Measurements from ENCODE around the gene PLEKHG7. TPM values are rescaled to one million over a fixed set of nuclear protein-coding genes. Genes with fewer than 3 reads are reported as not detected.

PLEKHG7 gene
- total and polyA plus RNA-seq, 2 experiments from 2014 or later, result not detected

GRCh38 chr12:92717202-92717601, 14.4 kb downstream of the PLEKHG7 start:
- Histone ChIP-seq H4K20me1 (ENCODE audit: insufficient read depth) (no peaks in the 10 kb centered on the region), H3K9ac (no peak overlapping the region), H3K9me3 (ENCODE audit: low read depth) (no peaks in the 10 kb centered on the region), H3K36me3 (ENCODE audit: low read depth) (no peaks in the 10 kb centered on the region), H3K9me2 (ENCODE audit: insufficient read depth) (no peaks in the 10 kb centered on the region), H3K4me2 (ENCODE audit: unreplicated experiment) (no peak overlapping the region), H3K27ac (no peak overlapping the region), H2AFZ (no peak overlapping the region), H3F3A (ENCODE audit: insufficient read depth) (peaks cover 12% of the 10 kb centered on the region; the same call in 1 of the 2 replicates), H3K4me1 (ENCODE audit: insufficient read depth) (peaks cover 11% of the 10 kb centered on the region), H3K27me3 (replicated peaks; ENCODE audit: insufficient read depth) (no peaks in the 10 kb centered on the region), H3K4me3 (no peak overlapping the region), H3K79me2 (ENCODE audit: insufficient read depth) (no peaks in the 10 kb centered on the region)
- TF ChIP-seq EZH2phosphoT487 (IDR thresholded peaks at IDR 0.05; ENCODE audit: insufficient read depth, low read depth) (no peak), EZH2 (IDR thresholded peaks at IDR 0.05; ENCODE audit: insufficient read depth, poor library complexity, severe bottlenecking) (no peak)
- DNase-seq, result peak; percentile 55
- WGBS, 2 experiments (ENCODE audit: low coverage in 1 of 2, low lambda C conversion rate in 2 of 2, missing lambda C conversion rate in 2 of 2), result 84 to 92% methylated on average over 2 of the region's 2 CpGs
- in situ Hi-C loops (cut with MboI), result no loop called here

- Histone ChIP-seq H3K4me1 (ENCODE audit: insufficient read depth) (peaks cover 11% of the 10 kb centered on the region), H3K27ac (no peak overlapping the region), H2AFZ (no peak overlapping the region), H3K9me3 (ENCODE audit: low read depth) (no peaks in the 10 kb centered on the region), H3K9ac (no peak overlapping the region), H4K20me1 (ENCODE audit: insufficient read depth) (no peaks in the 10 kb centered on the region), H3K4me3 (no peak overlapping the region), H3K27me3 (replicated peaks; ENCODE audit: insufficient read depth) (no peaks in the 10 kb centered on the region), H3F3A (ENCODE audit: insufficient read depth) (peaks cover 12% of the 10 kb centered on the region; the same call in 1 of the 2 replicates), H3K36me3 (ENCODE audit: low read depth) (no peaks in the 10 kb centered on the region), H3K4me2 (ENCODE audit: unreplicated experiment) (no peak overlapping the region), H3K9me2 (ENCODE audit: insufficient read depth) (no peaks in the 10 kb centered on the region), H3K79me2 (ENCODE audit: insufficient read depth) (no peaks in the 10 kb centered on the region)
- in situ Hi-C loops (cut with MboI), result no loop called here
- 87 to 92% methylated on average over 2 of the region's 2 CpGs for WGBS, 2 experiments (ENCODE audit: low coverage in 1 of 2, low lambda C conversion rate in 2 of 2, missing lambda C conversion rate in 2 of 2)
- TF ChIP-seq EZH2 (IDR thresholded peaks at IDR 0.05; ENCODE audit: insufficient read depth, poor library complexity, severe bottlenecking) (no peak), EZH2phosphoT487 (IDR thresholded peaks at IDR 0.05; ENCODE audit: insufficient read depth, low read depth) (no peak)
- no peak for DNase-seq
Observed at GRCh38 chr12:92718483-92718990, 15.7 kb downstream of the PLEKHG7 start.

- Histone ChIP-seq H3K9me3 (ENCODE audit: low read depth) (no peaks in the 10 kb centered on the region), H3F3A (ENCODE audit: insufficient read depth) (peaks cover 12% of the 10 kb centered on the region; the same call in 1 of the 2 replicates), H3K27me3 (replicated peaks; ENCODE audit: insufficient read depth) (no peaks in the 10 kb centered on the region), H3K9ac (no peak overlapping the region), H3K4me1 (ENCODE audit: insufficient read depth) (peaks cover 11% of the 10 kb centered on the region), H3K4me2 (ENCODE audit: unreplicated experiment) (peak overlapping the region; percentile 1), H3K4me3 (no peak overlapping the region), H4K20me1 (ENCODE audit: insufficient read depth) (no peaks in the 10 kb centered on the region), H3K79me2 (ENCODE audit: insufficient read depth) (no peaks in the 10 kb centered on the region), H3K9me2 (ENCODE audit: insufficient read depth) (no peaks in the 10 kb centered on the region), H3K27ac (no peak overlapping the region), H3K36me3 (ENCODE audit: low read depth) (no peaks in the 10 kb centered on the region), H2AFZ (no peak overlapping the region)
- peak; percentile 77 for DNase-seq
- WGBS, 2 experiments (ENCODE audit: low coverage in 1 of 2, low lambda C conversion rate in 2 of 2, missing lambda C conversion rate in 2 of 2), result 31 to 39% methylated on average over 6 of the region's 6 CpGs
- no peak for TF ChIP-seq EZH2phosphoT487 (IDR thresholded peaks at IDR 0.05; ENCODE audit: insufficient read depth, low read depth)
- no peak for TF ChIP-seq EZH2 (IDR thresholded peaks at IDR 0.05; ENCODE audit: insufficient read depth, poor library complexity, severe bottlenecking)
- in situ Hi-C loops (cut with MboI), result no loop called here
Observed at GRCh38 chr12:92719674-92720073, 16.9 kb downstream of the PLEKHG7 start.

- H2AFZ ChIP-seq, result no peak overlapping the region
- no peak overlapping the region for H3K4me2 ChIP-seq (ENCODE audit: unreplicated experiment)
- 74 to 77% methylated on average over 8 of the region's 8 CpGs for WGBS, 2 experiments (ENCODE audit: low coverage in 1 of 2, low lambda C conversion rate in 2 of 2, missing lambda C conversion rate in 2 of 2)
Observed at GRCh38 chr12:92721130-92721529, 18.3 kb downstream of the PLEKHG7 start.

More at GRCh38 chr12:92721130-92721529, 18.3 kb downstream of the PLEKHG7 start:
- in situ Hi-C loops (cut with MboI), result no loop called here
- DNase-seq, result no peak
- no peak overlapping the region for H3K27ac ChIP-seq
- H3K9ac ChIP-seq, result no peak overlapping the region
- H3K36me3 ChIP-seq (ENCODE audit: low read depth), result no peaks in the 10 kb centered on the region
- no peaks in the 10 kb centered on the region for H3K9me2 ChIP-seq (ENCODE audit: insufficient read depth)
- no peaks in the 10 kb centered on the region for H3K27me3 ChIP-seq (replicated peaks; ENCODE audit: insufficient read depth)
- H3K4me1 ChIP-seq (ENCODE audit: insufficient read depth), result peaks cover 11% of the 10 kb centered on the region
- no peaks in the 10 kb centered on the region for H3K79me2 ChIP-seq (ENCODE audit: insufficient read depth)
- H3K9me3 ChIP-seq (ENCODE audit: low read depth), result no peaks in the 10 kb centered on the region
- H4K20me1 ChIP-seq (ENCODE audit: insufficient read depth), result no peaks in the 10 kb centered on the region
- TF ChIP-seq EZH2 (IDR thresholded peaks at IDR 0.05; ENCODE audit: insufficient read depth, poor library complexity, severe bottlenecking) (no peak), EZH2phosphoT487 (IDR thresholded peaks at IDR 0.05; ENCODE audit: insufficient read depth, low read depth) (no peak)
- peaks cover 12% of the 10 kb centered on the region; the same call in 1 of the 2 replicates for H3F3A ChIP-seq (ENCODE audit: insufficient read depth)
- no peak overlapping the region for H3K4me3 ChIP-seq

All from GM23248 (cell line).